Astrocyte (in vitro differentiated cells and primary cell): ENCODE data around the gene PCYOX1L. TPM values are rescaled to one million over a fixed set of nuclear protein-coding genes. Genes with fewer than 3 reads are reported as not detected.
A peak's percentile ranks its signal among the peaks of the same experiment; 100 is the strongest.

Experiments
- DNase-seq: peaks from one replicate; pipeline ENCODE4 v3.0.0-alpha.2; 2010; ENCODE audit warnings: low read depth
- FAIRE-seq: peaks from 2 replicates; lab custom pipeline; 2011; peaks lifted over from hg19 to GRCh38; lab: Jason Lieb, UNC
- H2AFZ ChIP-seq: 2 replicates; pipeline ENCODE4 v1.6.0; 2012; ENCODE audit warnings: low read depth, low read length, inconsistent platforms
- H3K27ac ChIP-seq: 2 replicates; pipeline ENCODE4 v1.5.1; 2011; ENCODE audit warnings: low read depth, low read length, inconsistent platforms
- H3K27me3 ChIP-seq: 2 replicates; pipeline ENCODE4 v1.6.0; 2011; ENCODE audit warnings: low read length, inconsistent platforms; ENCODE audit not compliant: insufficient read depth
- H3K36me3 ChIP-seq: 2 replicates; pipeline ENCODE4 v1.5.1; 2011; ENCODE audit warnings: low read length, inconsistent platforms; ENCODE audit not compliant: insufficient read depth
- H3K4me1 ChIP-seq: 2 replicates; pipeline ENCODE4 v1.5.1; 2011; ENCODE audit warnings: low read length, inconsistent platforms; ENCODE audit not compliant: insufficient read depth
- H3K4me2 ChIP-seq: 2 replicates; pipeline ENCODE4 v1.6.0; 2012; ENCODE audit warnings: low read length, inconsistent platforms
- H3K4me3 ChIP-seq: 2 replicates; pipeline ENCODE4 v1.5.1; 2011; ENCODE audit warnings: low read depth, mild to moderate bottlenecking, low read length, inconsistent platforms; ENCODE audit not compliant: insufficient read depth
- H3K79me2 ChIP-seq: 2 replicates; pipeline ENCODE4 v1.6.0; 2012; ENCODE audit warnings: mild to moderate bottlenecking, low read length, inconsistent platforms; ENCODE audit not compliant: insufficient read depth
- H3K9ac ChIP-seq: 2 replicates; pipeline ENCODE4 v1.6.0; 2012; ENCODE audit warnings: mild to moderate bottlenecking, low read length, inconsistent platforms
- H3K9me3 ChIP-seq: 2 replicates; pipeline ENCODE4 v1.5.1; 2012; ENCODE audit warnings: low read depth, mild to moderate bottlenecking, low read length, inconsistent platforms; ENCODE audit not compliant: insufficient read depth
- H4K20me1 ChIP-seq: 2 replicates; pipeline ENCODE4 v1.6.0; 2012; ENCODE audit warnings: low read length, inconsistent platforms; ENCODE audit not compliant: insufficient read depth
- H3K27ac Mint-ChIP-seq: one replicate; pipeline ENCODE4 v1.8.0; 2021; ENCODE audit warnings: mild to moderate bottlenecking, mixed read lengths; ENCODE audit not compliant: unreplicated experiment
- H3K27me3 Mint-ChIP-seq: one replicate; pipeline ENCODE4 v1.8.0; 2021; ENCODE audit warnings: low read depth, mixed read lengths; ENCODE audit not compliant: unreplicated experiment
- H3K36me3 Mint-ChIP-seq: one replicate; pipeline ENCODE4 v1.8.0; 2021; ENCODE audit warnings: low read depth, mixed read lengths; ENCODE audit not compliant: unreplicated experiment
- H3K4me1 Mint-ChIP-seq: one replicate; pipeline ENCODE4 v1.8.0; 2021; ENCODE audit warnings: low read depth, mixed read lengths; ENCODE audit not compliant: unreplicated experiment
- H3K4me3 Mint-ChIP-seq: one replicate; pipeline ENCODE4 v1.8.0; 2021; ENCODE audit warnings: mild to moderate bottlenecking, moderate library complexity, mixed read lengths; ENCODE audit not compliant: unreplicated experiment
- H3K9me3 Mint-ChIP-seq: one replicate; pipeline ENCODE4 v1.8.0; 2021; ENCODE audit warnings: mild to moderate bottlenecking, mixed read lengths; ENCODE audit not compliant: unreplicated experiment
- EZH2 ChIP-seq: IDR thresholded peaks from 2 replicates; pipeline ENCODE4 v1.6.1; 2012; ENCODE audit warnings: mild to moderate bottlenecking, low read length, inconsistent platforms; ENCODE audit not compliant: insufficient read depth
- total RNA-seq: library from RNA; stranded (reverse); gene quantifications from 2 replicates; pipeline ENCODE4 v1.2.1, GENCODE V29; 2021
- TF ChIP-seq, protein P1 (sequence below): IDR thresholded peaks from 2 replicates; pipeline ENCODE4 v1.5.1; 2011; ENCODE audit warnings: low read depth, mild to moderate bottlenecking, inconsistent platforms, low read length, moderate library complexity; ENCODE audit not compliant: insufficient read depth

The PCYOX1L gene
- total RNA-seq, 1 donor from 2014 or later: 16.6 TPM

DNA sequence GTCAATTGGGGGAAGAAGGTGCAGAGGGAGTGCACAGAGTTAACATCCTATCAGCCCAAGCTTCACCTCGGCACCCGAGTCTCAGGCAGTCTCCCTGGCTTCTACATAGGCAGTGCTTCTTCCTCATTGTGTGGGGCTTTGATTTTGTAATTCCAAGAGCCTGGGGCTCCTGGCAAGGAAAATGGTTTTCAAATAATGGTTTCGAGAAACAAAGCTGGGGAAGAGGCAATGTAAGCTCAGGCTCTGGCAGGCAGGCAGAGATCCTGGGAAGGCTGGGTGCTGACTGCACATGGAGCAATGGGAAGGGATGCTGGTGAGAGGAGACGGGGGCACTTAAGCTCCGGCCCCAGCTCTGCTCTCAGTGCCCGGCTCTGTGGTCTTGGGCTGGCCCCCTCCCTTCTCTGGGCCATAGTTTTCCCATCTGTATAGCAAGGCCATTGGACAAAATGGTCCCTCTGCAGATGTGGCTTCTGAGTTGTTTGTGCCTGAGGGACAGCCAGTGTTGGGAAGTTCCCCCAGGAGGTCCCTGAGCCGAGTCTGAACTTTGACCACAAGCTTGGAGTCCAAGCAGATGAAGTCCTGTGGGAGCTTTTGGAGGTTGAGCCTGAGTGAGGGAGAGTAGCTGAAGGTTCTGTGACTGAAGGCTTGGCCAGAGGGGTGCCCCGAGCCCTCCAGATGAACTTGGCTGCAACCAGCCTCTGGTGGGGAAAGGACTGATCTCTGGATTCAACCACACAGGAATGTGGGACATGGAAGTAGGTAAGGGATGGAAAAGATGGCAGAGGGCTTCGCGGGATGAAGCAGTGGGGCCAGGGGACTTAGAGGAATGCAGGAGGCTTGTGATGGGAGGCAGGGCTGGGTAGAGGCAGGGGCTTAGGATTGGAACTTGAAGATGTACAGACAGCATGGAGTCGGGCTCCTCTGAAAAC, 49.7 kb downstream of the PCYOX1L start:
- Histone ChIP-seq H3K4me1 (peaks cover 65% of the 10 kb centered on the region), H3K79me2 (peaks cover 60% of the 10 kb centered on the region), H3K27me3 (no peaks in the 10 kb centered on the region), H3K27ac (peak overlapping the region; percentile 97), H4K20me1 (peaks cover 57% of the 10 kb centered on the region), H3K9me3 (no peaks in the 10 kb centered on the region), H3K9ac (peak overlapping the region; percentile 93), H3K4me3 (peak overlapping the region; percentile 89), H3K36me3 (peaks cover 3% of the 10 kb centered on the region), H3K4me2 (peak overlapping the region; percentile 96), H2AFZ (no peak overlapping the region)
- peaks cover 52% of the 10 kb centered on the region for H3K4me1 Mint-ChIP-seq
- DNase-seq: no peak
- peak overlapping the region; percentile 80 for H3K27ac Mint-ChIP-seq
- H3K27me3 Mint-ChIP-seq: no peaks in the 10 kb centered on the region
- no peak for TF ChIP-seq EZH2
- TF ChIP-seq, protein P1, sequence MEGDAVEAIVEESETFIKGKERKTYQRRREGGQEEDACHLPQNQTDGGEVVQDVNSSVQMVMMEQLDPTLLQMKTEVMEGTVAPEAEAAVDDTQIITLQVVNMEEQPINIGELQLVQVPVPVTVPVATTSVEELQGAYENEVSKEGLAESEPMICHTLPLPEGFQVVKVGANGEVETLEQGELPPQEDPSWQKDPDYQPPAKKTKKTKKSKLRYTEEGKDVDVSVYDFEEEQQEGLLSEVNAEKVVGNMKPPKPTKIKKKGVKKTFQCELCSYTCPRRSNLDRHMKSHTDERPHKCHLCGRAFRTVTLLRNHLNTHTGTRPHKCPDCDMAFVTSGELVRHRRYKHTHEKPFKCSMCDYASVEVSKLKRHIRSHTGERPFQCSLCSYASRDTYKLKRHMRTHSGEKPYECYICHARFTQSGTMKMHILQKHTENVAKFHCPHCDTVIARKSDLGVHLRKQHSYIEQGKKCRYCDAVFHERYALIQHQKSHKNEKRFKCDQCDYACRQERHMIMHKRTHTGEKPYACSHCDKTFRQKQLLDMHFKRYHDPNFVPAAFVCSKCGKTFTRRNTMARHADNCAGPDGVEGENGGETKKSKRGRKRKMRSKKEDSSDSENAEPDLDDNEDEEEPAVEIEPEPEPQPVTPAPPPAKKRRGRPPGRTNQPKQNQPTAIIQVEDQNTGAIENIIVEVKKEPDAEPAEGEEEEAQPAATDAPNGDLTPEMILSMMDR: no peak
- H3K4me3 Mint-ChIP-seq: peak overlapping the region; percentile 94
- H3K9me3 Mint-ChIP-seq: no peaks in the 10 kb centered on the region
- H3K36me3 Mint-ChIP-seq: no peaks in the 10 kb centered on the region
- FAIRE-seq: no peak

DNA sequence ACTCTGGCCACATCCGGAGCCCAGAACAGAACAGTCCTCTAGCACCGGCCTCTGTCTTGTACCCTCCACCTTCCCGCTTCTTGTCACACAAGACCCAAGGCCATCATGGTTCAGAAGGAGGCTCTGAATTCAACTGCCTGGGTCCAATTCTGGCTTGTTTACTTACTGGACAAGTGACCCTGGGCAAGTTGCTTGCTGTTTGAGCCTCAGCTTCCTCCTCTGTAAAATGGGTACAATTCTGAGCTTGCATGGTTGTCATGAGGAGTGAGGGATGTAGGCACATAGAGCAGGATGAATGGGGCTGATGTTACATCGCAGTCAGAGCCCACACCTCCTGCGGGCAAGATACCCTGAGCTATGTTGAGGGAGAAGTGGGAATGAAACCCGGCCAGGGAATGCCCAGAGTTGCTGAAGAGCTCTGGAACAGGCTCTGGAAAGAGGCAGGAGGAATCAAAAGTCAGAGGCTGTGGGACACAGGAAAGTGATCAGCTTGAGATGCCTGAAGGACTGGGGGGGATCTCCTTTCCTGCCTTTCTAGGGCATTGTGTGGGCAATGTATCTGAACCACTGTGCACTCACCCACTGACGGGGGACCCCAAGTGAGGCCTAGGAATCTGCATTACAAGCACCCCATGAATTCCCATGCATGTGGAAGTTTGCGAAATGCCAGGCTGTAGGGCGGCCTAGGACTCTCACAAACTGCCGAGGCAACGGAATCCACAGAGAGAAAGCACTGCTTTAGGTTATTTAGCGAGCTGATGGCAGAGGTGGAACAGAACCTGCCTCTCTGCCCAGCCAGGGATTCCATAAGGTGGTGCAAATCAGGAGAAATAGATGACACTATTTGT, 50.6 kb downstream of the PCYOX1L start:
- Histone ChIP-seq H3K36me3 (peaks cover 3% of the 10 kb centered on the region), H4K20me1 (peaks cover 66% of the 10 kb centered on the region), H3K79me2 (peaks cover 69% of the 10 kb centered on the region), H3K27ac (peak overlapping the region; percentile 97), H3K4me3 (peak overlapping the region; percentile 89), H2AFZ (no peak overlapping the region), H3K9me3 (no peaks in the 10 kb centered on the region), H3K27me3 (no peaks in the 10 kb centered on the region), H3K9ac (peak overlapping the region; percentile 93), H3K4me1 (peaks cover 70% of the 10 kb centered on the region), H3K4me2 (peak overlapping the region; percentile 96)
- no peak for FAIRE-seq
- Mint-ChIP-seq H3K4me3 (peak overlapping the region; percentile 94), H3K9me3 (no peaks in the 10 kb centered on the region), H3K27me3 (no peaks in the 10 kb centered on the region), H3K36me3 (no peaks in the 10 kb centered on the region), H3K4me1 (peaks cover 54% of the 10 kb centered on the region), H3K27ac (peak overlapping the region; percentile 80)
- TF ChIP-seq, protein P1: no peak
- TF ChIP-seq EZH2: no peak
- DNase-seq: no peak
